Measurements from ENCODE around the gene B4GALT4.
A peak's percentile ranks its signal among the peaks of the same experiment; 100 is the strongest.
"Not testable (repeated sequence)": the region's sequence is repeated elsewhere in the genome, so short reads cannot be mapped to it uniquely, and the experiment has no call there.

The B4GALT4 gene

GRCh38 chr3:119240591-119241434 lies at the start of gene B4GALT4:
Gene B4GALT4 (minus strand): TSS chr3:119240878. CDS start chr3:119230099, 10,779 bp downstream.
- H3K4me3 ChIP-seq (ENCODE audit: low read depth, low read length): peak within 1 kb of the TSS; percentile 66
- no peak for TF ChIP-seq CTCF (IDR thresholded peaks at IDR 0.05; ENCODE audit: low read depth, low read length)

- no peak for TF ChIP-seq CTCF (IDR thresholded peaks at IDR 0.05; ENCODE audit: low read depth, low read length)
- no peak overlapping the region for H3K4me3 ChIP-seq (ENCODE audit: low read depth, low read length)
Observed at GRCh38 chr3:119289404-119289770, 48.7 kb upstream of the B4GALT4 start.

GRCh38 chr3:119288669-119289403 lies 48.2 kb upstream of the B4GALT4 start:
- H3K4me3 ChIP-seq (ENCODE audit: low read depth, low read length): no peak overlapping the region
- no peak for TF ChIP-seq CTCF (IDR thresholded peaks at IDR 0.05; ENCODE audit: low read depth, low read length)

GRCh38 chr3:119279584-119280243 lies 39.0 kb upstream of the B4GALT4 start:
- no peak overlapping the region for H3K4me3 ChIP-seq (ENCODE audit: low read depth, low read length)
- TF ChIP-seq CTCF (IDR thresholded peaks at IDR 0.05; ENCODE audit: low read depth, low read length): no peak

- H3K4me3 ChIP-seq (ENCODE audit: low read depth, low read length): no peak overlapping the region
- TF ChIP-seq CTCF (IDR thresholded peaks at IDR 0.05; ENCODE audit: low read depth, low read length): no peak
Observed at GRCh38 chr3:119279101-119279554, 38.5 kb upstream of the B4GALT4 start.

GRCh38 chr3:119276680-119277079 lies 36.0 kb upstream of the B4GALT4 start:
- H3K4me3 ChIP-seq (ENCODE audit: low read depth, low read length): no peak overlapping the region
- TF ChIP-seq CTCF (IDR thresholded peaks at IDR 0.05; ENCODE audit: low read depth, low read length): no peak

- not testable (repeated sequence) for H3K4me3 ChIP-seq (ENCODE audit: low read depth, low read length)
Observed at GRCh38 chr3:119270212-119270611, 29.5 kb upstream of the B4GALT4 start.
